Hepatocyte (in vitro differentiated cells): Measurements from ENCODE around the gene SLX4IP. TPM values are rescaled to one million over a fixed set of nuclear protein-coding genes. Genes with fewer than 3 reads are reported as not detected.

ENCODE experiments used
- DNase-seq: peaks from one replicate; pipeline ENCODE4 v3.0.0-alpha.2; 2016; ENCODE audit warnings: low spot score
- H2AFZ ChIP-seq: fragments of 200-600 bp; sonication (generic); 2 replicates; pipeline ENCODE4 v1.6.0; 2016; ENCODE audit warnings: antibody characterized with exemption, mild to moderate bottlenecking
- H3K27ac ChIP-seq: fragments of 200-600 bp; sonication (generic); 2 replicates; pipeline ENCODE4 v1.5.1; 2016; ENCODE audit warnings: mild to moderate bottlenecking
- H3K27me3 ChIP-seq: fragments of 200-600 bp; sonication (generic); 2 replicates; pipeline ENCODE4 v1.6.1; 2016
- H3K36me3 ChIP-seq: fragments of 200-600 bp; sonication (generic); replicated peaks from 2 replicates; pipeline ENCODE4 v1.5.1; 2016; ENCODE audit warnings: low read depth; ENCODE audit not compliant: insufficient read depth
- H3K4me1 ChIP-seq: fragments of 200-600 bp; sonication (generic); 2 replicates; pipeline ENCODE4 v1.5.1; 2016; ENCODE audit warnings: mild to moderate bottlenecking, moderate library complexity; ENCODE audit not compliant: insufficient read depth
- H3K4me2 ChIP-seq: fragments of 200-600 bp; sonication (generic); 2 replicates; pipeline ENCODE4 v1.6.0; 2016
- H3K4me3 ChIP-seq: fragments of 200-600 bp; sonication (generic); 2 replicates; pipeline ENCODE4 v1.5.1; 2016; ENCODE audit warnings: mild to moderate bottlenecking
- H3K79me2 ChIP-seq: fragments of 200-600 bp; sonication (generic); 2 replicates; pipeline ENCODE4 v1.6.0; 2017; ENCODE audit warnings: mild to moderate bottlenecking
- H3K9me2 ChIP-seq: fragments of 200-600 bp; sonication (generic); replicated peaks from 2 replicates; pipeline ENCODE4 v1.6.0; 2017; ENCODE audit warnings: mild to moderate bottlenecking; ENCODE audit not compliant: insufficient read depth
- H3K9me3 ChIP-seq: fragments of 200-600 bp; sonication (generic); 2 replicates; pipeline ENCODE4 v1.5.1; 2016; ENCODE audit warnings: low read depth, mild to moderate bottlenecking
- H4K20me1 ChIP-seq: fragments of 200-600 bp; sonication (generic); 2 replicates; pipeline ENCODE4 v1.6.0; 2016; ENCODE audit warnings: mild to moderate bottlenecking; ENCODE audit not compliant: insufficient read depth, poor library complexity, severe bottlenecking
- CTCF ChIP-seq: fragments of 200-600 bp; sonication (generic); IDR thresholded peaks from 2 replicates; pipeline ENCODE4 v1.5.1; 2016; ENCODE audit warnings: antibody characterized with exemption, mild to moderate bottlenecking; ENCODE audit not compliant: poor library complexity
- EZH2 ChIP-seq: fragments of 200-600 bp; sonication (generic); IDR thresholded peaks from 2 replicates; pipeline ENCODE4 v1.6.1; 2016; ENCODE audit warnings: antibody characterized with exemption, mild to moderate bottlenecking, borderline replicate concordance
- EZH2phosphoT487 ChIP-seq: fragments of 200-600 bp; sonication (generic); IDR thresholded peaks from one replicate; pipeline ENCODE4 v1.6.1; 2018; ENCODE audit warnings: antibody characterized with exemption, mild to moderate bottlenecking, low read depth, moderate library complexity; ENCODE audit not compliant: unreplicated experiment, severe bottlenecking
- WGBS: methylation state at CpG from one replicate; pipeline ENCODE4 v1.1.6; 2016; ENCODE audit warnings: low lambda C conversion rate; ENCODE audit errors: missing lambda C conversion rate; 5-methylcytosine and 5-hydroxymethylcytosine counted together
- polyA plus RNA-seq: library from polyadenylated mRNA; unstranded; fragments of >200 nt; fragmentation: Nextera tagmentation; extraction: Ambion mirVana; gene quantifications from 2 replicates; pipeline ENCODE4 v1.2.1, GENCODE V29; 2016
- total RNA-seq: library from RNA; depleted of rRNA; stranded (reverse); fragments of >200 nt; gene quantifications from 2 replicates; pipeline ENCODE4 v1.2.3, GENCODE V29; 2014

The SLX4IP gene
- total and polyA plus RNA-seq, 2 experiments from 2014 or later = 2.9 to 5.7 TPM

GRCh38 chr20:10498200-10498599 is 63.1 kb downstream of the SLX4IP start:
- H3K9me2 ChIP-seq = no peaks in the 10 kb centered on the region
- no peak overlapping the region for H3K4me3 ChIP-seq
- H3K79me2 ChIP-seq = peaks cover 10% of the 10 kb centered on the region
- 63% methylated on average over 1 of the region's 1 CpG for WGBS
- H3K27ac ChIP-seq = no peak overlapping the region
- DNase-seq = no peak
- no peak overlapping the region for H2AFZ ChIP-seq
- H3K9me3 ChIP-seq = no peaks in the 10 kb centered on the region
- no peaks in the 10 kb centered on the region for H3K27me3 ChIP-seq
- H3K4me1 ChIP-seq = no peaks in the 10 kb centered on the region
- H3K4me2 ChIP-seq = no peak overlapping the region
- H3K36me3 ChIP-seq = no peaks in the 10 kb centered on the region
- TF ChIP-seq CTCF (no peak), EZH2 (no peak), EZH2phosphoT487 (no peak)
- no peaks in the 10 kb centered on the region for H4K20me1 ChIP-seq

GRCh38 chr20:10501402-10501801 is 66.3 kb downstream of the SLX4IP start:
- H2AFZ ChIP-seq = no peak overlapping the region

GRCh38 chr20:10502098-10502526 is 67.0 kb downstream of the SLX4IP start:
- Histone ChIP-seq H2AFZ (no peak overlapping the region), H3K36me3 (no peaks in the 10 kb centered on the region), H3K27ac (no peak overlapping the region)

More at GRCh38 chr20:10501402-10501801, 66.3 kb downstream of the SLX4IP start:
- Histone ChIP-seq H3K27ac (no peak overlapping the region), H3K4me1 (peaks cover 23% of the 10 kb centered on the region), H3K79me2 (peaks cover 10% of the 10 kb centered on the region), H4K20me1 (no peaks in the 10 kb centered on the region), H3K4me2 (no peak overlapping the region), H3K36me3 (no peaks in the 10 kb centered on the region), H3K9me2 (no peaks in the 10 kb centered on the region), H3K9me3 (no peaks in the 10 kb centered on the region), H3K27me3 (no peaks in the 10 kb centered on the region), H3K4me3 (no peak overlapping the region)
- WGBS = 65% methylated on average over 4 of the region's 4 CpGs
- TF ChIP-seq EZH2phosphoT487 (no peak), EZH2 (no peak), CTCF (no peak)
- DNase-seq = no peak

More at GRCh38 chr20:10502098-10502526, 67.0 kb downstream of the SLX4IP start:
- Histone ChIP-seq H3K4me3 (no peak overlapping the region), H3K4me1 (peaks cover 30% of the 10 kb centered on the region), H3K9me2 (no peaks in the 10 kb centered on the region), H4K20me1 (no peaks in the 10 kb centered on the region), H3K27me3 (no peaks in the 10 kb centered on the region), H3K4me2 (no peak overlapping the region), H3K79me2 (peaks cover 10% of the 10 kb centered on the region), H3K9me3 (no peaks in the 10 kb centered on the region)
- DNase-seq = no peak
- TF ChIP-seq EZH2 (no peak), EZH2phosphoT487 (no peak), CTCF (no peak)
- WGBS = 90% methylated on average over 5 of the region's 5 CpGs
